ENCODE data around the gene DHX15. TPM values are rescaled to one million over a fixed set of nuclear protein-coding genes. Genes with fewer than 3 reads are reported as not detected.

Gene DHX15
- total RNA-seq, 1 donor from 2014 or later = 93.2 TPM

GRCh38 chr4:24568425-24568824 is 15.9 kb downstream of the DHX15 start:
- H3K36me3 ChIP-seq = peaks cover 48% of the 10 kb centered on the region
- ATAC-seq = no peak

GRCh38 chr4:24565054-24565453 is 19.3 kb downstream of the DHX15 start:
- no peaks in the 10 kb centered on the region for H3K27me3 ChIP-seq (ENCODE audit: low read depth)
- intact Hi-C loops (cut with DNase I) = no loop called here
- no peak overlapping the region for H3K4me3 ChIP-seq
- ATAC-seq (no peak), DNase-seq (no peak)
- no peak for TF ChIP-seq CTCF (IDR thresholded peaks at IDR 0.05)
- H3K4me1 ChIP-seq = peaks cover 14% of the 10 kb centered on the region
- no peak overlapping the region for H3K27ac ChIP-seq
- no peaks in the 10 kb centered on the region for H3K9me3 ChIP-seq
- peaks cover 28% of the 10 kb centered on the region for H3K36me3 ChIP-seq

More at GRCh38 chr4:24568425-24568824, 15.9 kb downstream of the DHX15 start:
- Histone ChIP-seq H3K4me3 (no peak overlapping the region), H3K27ac (no peak overlapping the region), H3K27me3 (ENCODE audit: low read depth) (no peaks in the 10 kb centered on the region), H3K9me3 (no peaks in the 10 kb centered on the region), H3K4me1 (peaks cover 32% of the 10 kb centered on the region)
- intact Hi-C loops (cut with DNase I) = no loop called here
- DNase-seq = no peak
- no peak for TF ChIP-seq CTCF (IDR thresholded peaks at IDR 0.05)

- no peak overlapping the region for H3K27ac ChIP-seq
- H3K4me3 ChIP-seq = no peak overlapping the region
- peaks cover 22% of the 10 kb centered on the region for H3K36me3 ChIP-seq
- ATAC-seq (peak in 1 of 2 donors; percentile 37), DNase-seq (no peak)
- TF ChIP-seq CTCF (IDR thresholded peaks at IDR 0.05) = no peak
- intact Hi-C loops (cut with DNase I) = no loop called here
- no peaks in the 10 kb centered on the region for H3K27me3 ChIP-seq (ENCODE audit: low read depth)
- H3K9me3 ChIP-seq = no peaks in the 10 kb centered on the region
- peaks cover 13% of the 10 kb centered on the region for H3K4me1 ChIP-seq
Observed at GRCh38 chr4:24564488-24564887, 19.9 kb downstream of the DHX15 start.

- H3K9me3 ChIP-seq = no peaks in the 10 kb centered on the region
- peaks cover 16% of the 10 kb centered on the region for H3K36me3 ChIP-seq
- no peak for TF ChIP-seq CTCF (IDR thresholded peaks at IDR 0.05)
- DNase-seq = no peak
- no peak for ATAC-seq
- no peaks in the 10 kb centered on the region for H3K27me3 ChIP-seq (ENCODE audit: low read depth)
- no peak overlapping the region for H3K27ac ChIP-seq
- intact Hi-C loops (cut with DNase I) = no loop called here
- peaks cover 27% of the 10 kb centered on the region for H3K4me1 ChIP-seq
- no peak overlapping the region for H3K4me3 ChIP-seq
Observed at GRCh38 chr4:24561438-24562139, 22.8 kb downstream of the DHX15 start.

- no peak for DNase-seq
- TF ChIP-seq CTCF (IDR thresholded peaks at IDR 0.05) = no peak
- peaks cover 30% of the 10 kb centered on the region for H3K4me1 ChIP-seq
- peaks cover 20% of the 10 kb centered on the region for H3K36me3 ChIP-seq
- ATAC-seq = no peak
- intact Hi-C loops (cut with DNase I) = no loop called here
- no peak overlapping the region for H3K4me3 ChIP-seq
- no peaks in the 10 kb centered on the region for H3K27me3 ChIP-seq (ENCODE audit: low read depth)
- no peak overlapping the region for H3K27ac ChIP-seq
- H3K9me3 ChIP-seq = no peaks in the 10 kb centered on the region
Observed at GRCh38 chr4:24560868-24561368, 23.4 kb downstream of the DHX15 start.
